ENCODE results near the gene AOC3.

GRCh38 chr17:42849451-42850181 is 1.4 kb upstream of the AOC3 start:
- TF ChIP-seq EZH2 (IDR thresholded peaks at IDR 0.05; ENCODE audit: low read length) = no peak
- TF ChIP-seq, protein P1, sequence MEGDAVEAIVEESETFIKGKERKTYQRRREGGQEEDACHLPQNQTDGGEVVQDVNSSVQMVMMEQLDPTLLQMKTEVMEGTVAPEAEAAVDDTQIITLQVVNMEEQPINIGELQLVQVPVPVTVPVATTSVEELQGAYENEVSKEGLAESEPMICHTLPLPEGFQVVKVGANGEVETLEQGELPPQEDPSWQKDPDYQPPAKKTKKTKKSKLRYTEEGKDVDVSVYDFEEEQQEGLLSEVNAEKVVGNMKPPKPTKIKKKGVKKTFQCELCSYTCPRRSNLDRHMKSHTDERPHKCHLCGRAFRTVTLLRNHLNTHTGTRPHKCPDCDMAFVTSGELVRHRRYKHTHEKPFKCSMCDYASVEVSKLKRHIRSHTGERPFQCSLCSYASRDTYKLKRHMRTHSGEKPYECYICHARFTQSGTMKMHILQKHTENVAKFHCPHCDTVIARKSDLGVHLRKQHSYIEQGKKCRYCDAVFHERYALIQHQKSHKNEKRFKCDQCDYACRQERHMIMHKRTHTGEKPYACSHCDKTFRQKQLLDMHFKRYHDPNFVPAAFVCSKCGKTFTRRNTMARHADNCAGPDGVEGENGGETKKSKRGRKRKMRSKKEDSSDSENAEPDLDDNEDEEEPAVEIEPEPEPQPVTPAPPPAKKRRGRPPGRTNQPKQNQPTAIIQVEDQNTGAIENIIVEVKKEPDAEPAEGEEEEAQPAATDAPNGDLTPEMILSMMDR (optimal IDR thresholded peaks at IDR 0.05 in 1 of 3, IDR thresholded peaks at IDR 0.05 in 1 of 3, conservative IDR thresholded peaks at IDR 0.05 in 1 of 3; ENCODE audit: extremely low read depth in 1 of 3, insufficient read depth in 2 of 3, low read length in 3 of 3) = no peak

Data from keratinocyte (primary cell).